ENCODE data around the gene NME8.

Gene NME8

DNA sequence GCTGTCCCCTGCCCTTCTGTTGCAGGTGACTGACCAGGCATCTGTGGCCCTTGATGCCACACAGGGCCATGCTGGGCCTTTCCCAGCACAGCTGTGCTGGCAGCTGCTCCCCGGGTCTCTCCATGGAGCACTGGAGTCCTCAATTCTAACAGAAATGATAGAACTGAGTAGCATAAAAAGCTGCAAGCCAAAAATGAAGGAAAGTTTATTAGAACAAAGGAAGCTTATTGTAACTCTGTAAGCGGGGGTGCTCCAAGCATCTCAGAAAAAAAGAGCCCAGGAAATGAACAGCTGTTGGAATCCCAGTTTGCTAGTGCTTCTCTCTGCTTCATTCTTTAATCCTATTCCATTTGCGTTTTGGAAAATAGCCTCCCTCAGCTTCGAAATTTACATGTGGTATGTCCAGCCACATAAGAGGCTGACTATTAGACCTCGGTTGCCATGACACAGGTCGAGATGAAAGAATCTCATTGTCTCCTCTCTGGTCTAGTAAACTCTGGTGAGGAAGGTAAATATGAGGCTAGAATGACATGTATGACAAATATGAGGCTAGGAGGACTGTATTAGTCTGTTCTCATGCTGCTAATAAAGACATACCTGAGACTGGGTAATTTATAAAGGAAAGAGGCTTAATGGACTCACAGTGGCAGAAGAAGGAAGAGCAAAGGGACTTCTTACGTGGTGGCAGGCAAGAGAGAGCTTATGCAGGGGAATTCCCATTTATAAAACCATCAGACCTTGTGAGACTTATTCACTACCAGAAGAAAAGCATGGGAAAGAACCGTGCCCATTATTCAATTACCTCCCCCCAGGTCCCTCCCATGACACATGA is 95.7 kb downstream of the NME8 start:
- TF ChIP-seq, protein P1, sequence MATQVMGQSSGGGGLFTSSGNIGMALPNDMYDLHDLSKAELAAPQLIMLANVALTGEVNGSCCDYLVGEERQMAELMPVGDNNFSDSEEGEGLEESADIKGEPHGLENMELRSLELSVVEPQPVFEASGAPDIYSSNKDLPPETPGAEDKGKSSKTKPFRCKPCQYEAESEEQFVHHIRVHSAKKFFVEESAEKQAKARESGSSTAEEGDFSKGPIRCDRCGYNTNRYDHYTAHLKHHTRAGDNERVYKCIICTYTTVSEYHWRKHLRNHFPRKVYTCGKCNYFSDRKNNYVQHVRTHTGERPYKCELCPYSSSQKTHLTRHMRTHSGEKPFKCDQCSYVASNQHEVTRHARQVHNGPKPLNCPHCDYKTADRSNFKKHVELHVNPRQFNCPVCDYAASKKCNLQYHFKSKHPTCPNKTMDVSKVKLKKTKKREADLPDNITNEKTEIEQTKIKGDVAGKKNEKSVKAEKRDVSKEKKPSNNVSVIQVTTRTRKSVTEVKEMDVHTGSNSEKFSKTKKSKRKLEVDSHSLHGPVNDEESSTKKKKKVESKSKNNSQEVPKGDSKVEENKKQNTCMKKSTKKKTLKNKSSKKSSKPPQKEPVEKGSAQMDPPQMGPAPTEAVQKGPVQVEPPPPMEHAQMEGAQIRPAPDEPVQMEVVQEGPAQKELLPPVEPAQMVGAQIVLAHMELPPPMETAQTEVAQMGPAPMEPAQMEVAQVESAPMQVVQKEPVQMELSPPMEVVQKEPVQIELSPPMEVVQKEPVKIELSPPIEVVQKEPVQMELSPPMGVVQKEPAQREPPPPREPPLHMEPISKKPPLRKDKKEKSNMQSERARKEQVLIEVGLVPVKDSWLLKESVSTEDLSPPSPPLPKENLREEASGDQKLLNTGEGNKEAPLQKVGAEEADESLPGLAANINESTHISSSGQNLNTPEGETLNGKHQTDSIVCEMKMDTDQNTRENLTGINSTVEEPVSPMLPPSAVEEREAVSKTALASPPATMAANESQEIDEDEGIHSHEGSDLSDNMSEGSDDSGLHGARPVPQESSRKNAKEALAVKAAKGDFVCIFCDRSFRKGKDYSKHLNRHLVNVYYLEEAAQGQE (IDR thresholded peaks at IDR 0.05; ENCODE audit: insufficient replicate concordance, low read depth): no peak
- TF ChIP-seq SPI1 (IDR thresholded peaks at IDR 0.05; ENCODE audit: borderline replicate concordance, low read depth) (no peak), POLR2AphosphoS5 (IDR thresholded peaks at IDR 0.05; ENCODE audit: low read depth) (no peak), GABPA (IDR thresholded peaks at IDR 0.05; ENCODE audit: low read depth) (no peak)
- TF ChIP-seq, protein P2, sequence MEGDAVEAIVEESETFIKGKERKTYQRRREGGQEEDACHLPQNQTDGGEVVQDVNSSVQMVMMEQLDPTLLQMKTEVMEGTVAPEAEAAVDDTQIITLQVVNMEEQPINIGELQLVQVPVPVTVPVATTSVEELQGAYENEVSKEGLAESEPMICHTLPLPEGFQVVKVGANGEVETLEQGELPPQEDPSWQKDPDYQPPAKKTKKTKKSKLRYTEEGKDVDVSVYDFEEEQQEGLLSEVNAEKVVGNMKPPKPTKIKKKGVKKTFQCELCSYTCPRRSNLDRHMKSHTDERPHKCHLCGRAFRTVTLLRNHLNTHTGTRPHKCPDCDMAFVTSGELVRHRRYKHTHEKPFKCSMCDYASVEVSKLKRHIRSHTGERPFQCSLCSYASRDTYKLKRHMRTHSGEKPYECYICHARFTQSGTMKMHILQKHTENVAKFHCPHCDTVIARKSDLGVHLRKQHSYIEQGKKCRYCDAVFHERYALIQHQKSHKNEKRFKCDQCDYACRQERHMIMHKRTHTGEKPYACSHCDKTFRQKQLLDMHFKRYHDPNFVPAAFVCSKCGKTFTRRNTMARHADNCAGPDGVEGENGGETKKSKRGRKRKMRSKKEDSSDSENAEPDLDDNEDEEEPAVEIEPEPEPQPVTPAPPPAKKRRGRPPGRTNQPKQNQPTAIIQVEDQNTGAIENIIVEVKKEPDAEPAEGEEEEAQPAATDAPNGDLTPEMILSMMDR (IDR thresholded peaks at IDR 0.05; ENCODE audit: insufficient read depth, low read length): no peak
- no peak for DNase-seq (ENCODE audit: low read depth in 1 of 2, low spot score in 1 of 2)
- H3K27ac ChIP-seq (replicated peaks): no peak overlapping the region
- no peaks in the 10 kb centered on the region for H3K27me3 ChIP-seq (ENCODE audit: insufficient read depth, poor library complexity, severe bottlenecking)
- H3K4me3 ChIP-seq (replicated peaks; ENCODE audit: insufficient read depth, low read length): no peak overlapping the region

DNA sequence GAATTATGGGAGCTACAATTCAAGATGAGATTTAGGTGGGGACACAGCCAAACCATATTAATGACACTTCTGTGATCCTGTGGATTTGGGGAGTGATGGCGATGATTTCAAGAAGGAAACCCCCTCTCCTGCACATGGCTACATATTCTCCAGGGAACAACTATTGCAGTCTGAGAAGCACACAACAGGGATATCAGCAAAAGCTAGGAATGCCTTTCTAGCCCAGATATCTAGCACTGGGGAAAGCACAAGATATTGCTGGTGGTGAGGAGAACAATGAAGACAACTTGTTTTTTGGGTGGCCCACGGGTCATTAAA is 96.3 kb downstream of the NME8 start:
- DNase-seq (ENCODE audit: low read depth in 1 of 2, low spot score in 1 of 2): no peak
- Histone ChIP-seq H3K4me3 (replicated peaks; ENCODE audit: insufficient read depth, low read length) (no peak overlapping the region), H3K27me3 (ENCODE audit: insufficient read depth, poor library complexity, severe bottlenecking) (no peaks in the 10 kb centered on the region), H3K27ac (replicated peaks) (no peak overlapping the region)
- TF ChIP-seq, protein P2 (IDR thresholded peaks at IDR 0.05; ENCODE audit: insufficient read depth, low read length): no peak
- no peak for TF ChIP-seq GABPA (IDR thresholded peaks at IDR 0.05; ENCODE audit: low read depth)
- no peak for TF ChIP-seq SPI1 (IDR thresholded peaks at IDR 0.05; ENCODE audit: borderline replicate concordance, low read depth)
- TF ChIP-seq, protein P1 (IDR thresholded peaks at IDR 0.05; ENCODE audit: insufficient replicate concordance, low read depth): no peak
- TF ChIP-seq POLR2AphosphoS5 (IDR thresholded peaks at IDR 0.05; ENCODE audit: low read depth): no peak

DNA sequence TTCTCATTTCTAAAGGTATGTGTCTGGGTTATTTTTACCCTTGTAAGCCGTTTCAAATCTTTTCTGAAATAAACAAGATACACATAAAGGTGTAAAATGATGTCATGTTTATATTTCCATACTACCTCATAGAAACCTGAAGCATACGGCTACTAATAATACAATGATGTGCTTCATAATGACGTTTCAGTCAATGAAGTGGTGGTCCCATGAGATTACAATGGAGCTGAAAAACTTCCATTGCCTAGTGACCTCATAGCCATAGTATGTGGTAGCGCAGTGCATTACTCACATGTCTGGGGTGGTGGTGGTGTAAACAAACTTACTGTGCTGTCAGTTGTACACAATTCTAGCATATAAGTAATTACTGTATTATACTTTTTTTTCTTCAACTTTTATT is 96.9 kb downstream of the NME8 start:
- TF ChIP-seq, protein P2 (IDR thresholded peaks at IDR 0.05; ENCODE audit: insufficient read depth, low read length): no peak
- TF ChIP-seq POLR2AphosphoS5 (IDR thresholded peaks at IDR 0.05; ENCODE audit: low read depth): no peak
- Histone ChIP-seq H3K27ac (replicated peaks) (no peak overlapping the region), H3K4me3 (replicated peaks; ENCODE audit: insufficient read depth, low read length) (no peak overlapping the region), H3K27me3 (ENCODE audit: insufficient read depth, poor library complexity, severe bottlenecking) (no peaks in the 10 kb centered on the region)
- DNase-seq (ENCODE audit: low read depth in 1 of 2, low spot score in 1 of 2): no peak
